Hippocampal formation (tissue), 2 donors: ENCODE measurements around the gene CBX7.
"Not testable (repeated sequence)": the region's sequence is repeated elsewhere in the genome, so short reads cannot be mapped to it uniquely, and the experiment has no call there.

Source experiments
- DNase-seq, 2 donors: peaks; one replicate each; lab custom pipeline; 2025; lab: John Stamatoyannopoulos, UW

The CBX7 gene

GRCh38 chr22:39174498-39175352 is 22.2 kb upstream of the CBX7 start:
- DNase-seq, result no peak

DNA sequence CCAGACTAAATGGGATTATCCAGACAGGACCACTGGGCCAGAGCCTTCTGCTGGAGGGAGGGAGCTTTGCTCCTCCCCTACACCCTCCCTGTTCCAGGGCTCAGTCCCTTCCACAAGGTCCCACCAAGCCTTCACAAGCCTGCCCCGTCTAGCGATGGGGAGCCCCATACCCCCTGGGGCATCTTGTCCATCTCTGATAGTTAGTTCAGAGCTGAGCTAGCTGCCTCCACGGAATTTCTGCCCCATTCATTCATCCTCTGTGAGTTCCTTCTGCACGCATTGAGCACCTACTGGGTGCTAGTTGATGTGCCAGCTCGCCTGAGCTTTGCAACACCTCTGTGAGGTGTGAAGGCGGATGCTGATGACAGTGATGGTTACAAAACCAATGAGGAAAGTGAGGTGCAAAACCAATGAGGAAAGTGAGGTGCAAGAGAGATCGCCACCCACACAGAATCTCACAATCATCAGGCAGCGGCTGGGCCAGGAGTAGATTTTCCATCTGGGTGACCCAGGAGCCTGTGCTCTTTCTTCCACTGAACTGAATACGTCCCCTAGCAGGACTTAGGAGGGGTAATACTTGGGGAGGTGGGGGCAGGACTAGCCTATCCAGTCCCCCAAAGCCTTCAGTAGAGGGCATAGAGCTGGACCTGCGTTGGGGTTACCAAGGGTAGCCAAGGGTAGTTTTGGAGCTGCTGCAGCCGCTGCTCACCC is 21.5 kb upstream of the CBX7 start:
- no peak for DNase-seq

- DNase-seq, result no peak
Measured at GRCh38 chr22:39173050-39173706, 20.7 kb upstream of the CBX7 start.

DNA sequence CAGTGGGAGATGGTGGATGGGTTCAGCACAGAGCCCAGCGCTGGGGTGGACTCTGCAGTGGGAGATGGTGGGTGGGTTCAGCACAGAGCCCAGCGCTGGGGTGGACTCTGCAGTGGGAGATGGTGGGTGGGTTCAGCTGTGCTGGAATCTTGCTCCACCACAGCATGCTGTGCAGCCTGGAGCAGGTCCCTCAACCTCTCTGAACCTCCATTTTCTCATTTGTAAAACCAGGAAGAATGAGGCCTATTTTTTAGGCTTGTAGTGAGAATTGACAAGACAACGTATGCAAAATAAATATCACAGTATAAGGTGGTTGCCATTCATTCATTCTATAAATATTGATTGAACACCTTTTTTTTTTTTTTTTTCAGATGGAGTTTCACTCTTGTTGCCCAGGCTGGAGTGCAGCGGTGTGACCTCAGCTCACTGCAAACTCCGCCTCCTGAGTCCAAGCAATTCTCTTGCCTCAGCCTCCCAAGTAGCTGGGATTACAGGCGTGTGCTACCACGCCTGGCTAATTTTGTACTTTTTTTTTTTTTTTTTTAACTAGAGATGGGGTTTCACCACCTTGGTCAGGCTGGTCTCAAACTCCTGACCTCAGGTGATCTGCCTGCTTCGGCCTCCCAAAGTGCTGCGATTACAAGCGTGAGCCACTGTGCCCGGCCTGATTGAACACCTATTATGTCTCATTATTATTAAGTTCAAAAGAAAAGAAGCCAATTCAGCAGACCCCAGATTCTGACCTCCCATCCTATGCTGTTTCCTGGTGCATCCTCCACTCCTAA is 20.0 kb upstream of the CBX7 start:
- not testable (repeated sequence) for DNase-seq

DNA sequence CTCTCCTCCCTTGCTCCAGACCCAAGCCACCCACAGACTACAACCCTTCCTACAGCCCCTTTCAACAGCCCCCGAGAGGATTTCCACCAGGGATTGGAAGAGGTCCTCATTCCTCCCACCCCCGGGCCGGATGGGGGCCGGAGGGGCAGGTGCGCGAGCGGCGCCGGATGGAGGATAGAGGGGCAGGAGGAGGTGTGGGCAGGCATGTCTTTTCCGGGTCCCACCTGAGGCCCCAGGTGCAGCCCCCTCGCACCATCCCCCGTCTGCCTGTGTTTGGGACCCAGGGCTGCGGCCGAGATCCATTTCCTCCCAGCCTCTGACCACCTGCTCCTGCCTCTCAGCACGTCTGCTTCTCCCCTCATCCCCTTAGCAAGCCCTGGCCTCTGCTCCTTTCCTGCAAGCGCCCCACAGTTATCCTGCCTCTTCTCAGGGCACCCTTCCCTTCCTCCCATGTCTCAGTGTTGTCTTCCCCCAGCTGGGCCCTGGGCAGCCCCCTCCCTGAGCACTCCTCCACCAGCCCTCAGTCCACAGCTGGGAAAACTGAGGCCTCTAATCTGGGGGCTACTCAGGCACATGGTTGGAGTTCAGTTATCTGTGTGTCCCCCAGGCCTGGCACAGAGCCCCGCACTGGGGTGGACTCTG is 19.3 kb upstream of the CBX7 start:
- no peak for DNase-seq

DNA sequence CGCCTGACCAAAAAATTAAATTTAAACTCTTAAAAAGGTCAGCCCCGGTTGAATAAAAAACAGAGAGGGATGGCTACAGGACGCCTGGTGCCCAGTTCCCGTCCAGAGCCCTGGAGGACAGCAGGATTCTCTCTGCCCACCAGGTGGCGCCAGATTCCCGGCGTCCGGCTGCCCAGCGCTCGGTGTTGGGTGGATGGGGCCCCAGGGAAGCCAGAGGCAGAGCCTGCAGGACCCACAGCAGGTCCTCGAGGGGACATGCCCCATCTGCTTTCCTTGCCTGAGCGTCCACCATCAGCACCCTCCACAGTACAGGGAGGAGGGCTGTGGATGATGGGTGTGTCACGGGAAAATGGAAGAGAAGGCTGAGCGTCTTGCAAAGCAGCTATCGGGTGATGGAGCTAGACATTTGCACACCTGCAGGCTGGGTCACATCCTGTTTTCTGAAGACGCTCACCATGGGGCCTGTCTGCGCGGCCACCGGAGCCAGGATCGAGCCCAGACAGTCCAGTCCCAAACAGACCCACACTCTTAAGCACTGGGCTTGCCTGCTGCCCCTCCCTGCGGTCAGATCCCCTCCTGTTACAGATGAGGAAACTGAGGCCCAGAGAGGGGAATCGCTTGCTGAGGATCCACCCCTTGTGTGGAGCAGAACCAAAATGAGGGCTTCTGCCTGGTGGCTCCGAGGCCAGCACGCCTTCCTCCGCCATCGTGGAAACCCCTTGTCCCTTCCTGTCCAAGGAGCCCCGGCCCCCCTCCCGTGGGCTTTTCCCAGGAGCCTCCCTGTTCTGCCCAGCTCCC is 18.5 kb upstream of the CBX7 start:
- peak; percentile 54 to 79 for DNase-seq

DNA sequence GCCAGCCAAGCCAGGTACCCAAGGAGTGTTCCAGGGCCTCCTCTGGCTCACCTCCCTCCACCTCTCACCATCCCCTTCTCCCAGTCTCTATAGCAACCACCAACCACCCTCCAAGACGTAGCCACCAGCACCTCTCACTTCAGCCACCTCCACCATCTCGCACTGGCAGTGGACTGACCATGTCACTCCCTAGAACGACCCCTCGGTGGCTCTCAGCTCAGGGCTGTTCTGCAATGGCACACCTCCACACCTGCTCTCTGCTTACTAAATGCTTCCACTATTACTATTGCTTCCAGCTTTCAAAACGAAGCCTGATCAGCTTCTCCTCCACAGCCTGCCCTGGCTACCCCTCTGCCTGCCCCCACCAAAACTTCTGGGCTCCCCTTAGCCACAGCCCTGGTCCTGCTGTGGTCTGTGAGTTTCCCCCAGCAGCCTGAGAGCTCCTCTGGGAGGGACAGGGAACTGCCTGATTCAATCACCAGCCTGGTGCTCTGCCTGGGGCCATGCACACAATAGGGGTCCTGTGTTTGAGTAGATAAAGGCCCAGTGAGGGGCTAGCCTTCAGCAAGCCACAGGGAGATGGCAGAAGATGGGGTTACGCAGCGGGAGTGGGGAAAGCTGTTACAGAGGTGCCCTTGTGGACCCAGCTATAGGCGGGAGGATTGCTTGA is 17.5 kb upstream of the CBX7 start:
- DNase-seq, result no peak

DNA sequence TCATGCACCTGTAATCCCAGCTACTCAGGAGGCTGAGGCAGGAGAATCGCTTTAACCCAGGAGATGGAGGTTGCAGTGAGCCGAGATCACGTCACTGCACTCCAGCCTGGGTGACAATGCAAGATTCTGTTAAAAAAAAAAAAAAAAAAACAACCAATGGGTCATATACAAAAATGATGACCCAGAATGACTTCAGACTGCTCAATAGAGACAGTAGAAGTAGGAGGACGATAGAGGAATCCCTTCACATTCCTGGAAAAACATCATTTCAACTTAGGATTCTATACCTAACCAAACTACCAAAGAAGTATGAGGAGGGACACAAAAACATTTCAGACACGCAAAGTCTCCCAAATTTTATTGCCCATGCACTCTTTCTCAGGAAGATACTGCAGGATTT is 14.1 kb upstream of the CBX7 start:
- no peak for DNase-seq

DNA sequence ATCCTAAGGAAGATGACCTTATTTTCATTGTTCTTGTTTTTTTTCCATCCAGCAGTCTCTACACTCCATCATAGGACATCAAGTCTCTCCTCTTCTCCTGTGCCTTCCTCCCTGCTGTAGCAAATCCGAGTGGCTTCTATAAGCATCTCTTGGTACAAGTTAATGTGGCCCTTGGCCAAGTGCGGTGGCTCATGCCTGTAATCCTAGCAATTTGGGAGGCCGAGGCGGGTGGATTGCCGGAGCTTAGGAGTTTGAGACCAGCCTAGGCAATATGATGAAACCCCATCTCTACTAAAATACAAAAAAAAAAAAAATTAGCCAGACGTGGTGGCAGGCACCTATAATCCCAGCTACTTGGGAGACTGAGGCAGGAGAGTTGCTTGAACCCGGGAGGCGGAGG is 3.6 kb upstream of the CBX7 start:
- not testable (repeated sequence) for DNase-seq

DNA sequence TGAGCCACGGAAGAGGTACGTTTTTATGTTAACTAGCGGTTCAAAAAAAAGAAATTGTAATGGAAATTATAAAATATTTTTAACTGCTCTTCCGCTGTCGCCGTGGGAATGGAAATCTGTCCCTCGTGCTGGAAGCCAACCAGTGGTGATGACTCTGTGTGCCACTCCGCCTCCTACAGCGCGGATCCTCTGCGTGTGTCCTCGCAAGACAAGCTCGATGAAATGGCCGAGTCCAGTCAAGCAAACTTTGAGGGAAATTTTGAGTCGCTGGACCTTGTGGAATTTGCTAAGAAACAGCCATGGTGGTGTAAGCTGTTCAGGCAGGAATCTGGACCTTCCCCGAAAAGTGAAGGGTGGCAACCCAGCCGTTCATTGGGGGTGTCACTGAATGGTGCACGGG is 2.9 kb upstream of the CBX7 start:
- no peak for DNase-seq

DNA sequence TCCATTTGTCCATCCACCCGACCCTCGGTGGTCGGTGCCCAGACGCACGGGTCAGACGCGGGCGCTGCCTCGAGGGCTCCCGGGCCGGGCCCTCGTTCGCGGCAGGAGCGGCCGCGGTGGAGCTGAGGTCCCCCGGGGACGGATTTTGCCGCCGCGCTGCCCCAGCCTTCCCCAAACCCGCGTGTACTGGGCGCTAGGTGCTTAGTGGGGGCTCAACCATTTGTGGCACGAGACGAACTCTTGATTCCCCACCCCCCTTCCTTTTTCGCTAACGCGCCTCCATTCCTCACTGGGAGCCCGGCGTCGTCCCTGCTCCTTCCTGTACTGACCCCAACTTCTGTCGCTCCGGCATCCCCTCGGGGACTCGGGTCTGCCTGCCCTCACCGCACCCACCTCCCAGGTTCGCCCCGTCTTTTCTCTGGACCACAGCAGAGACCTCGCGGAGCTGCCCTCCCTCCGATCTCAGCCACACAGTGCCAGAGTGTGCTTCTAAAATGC is 789 bp upstream of the CBX7 start:
- no peak for DNase-seq

GRCh38 chr22:39152024-39152510 is 413 bp downstream of the CBX7 start:
- no peak for DNase-seq

DNA sequence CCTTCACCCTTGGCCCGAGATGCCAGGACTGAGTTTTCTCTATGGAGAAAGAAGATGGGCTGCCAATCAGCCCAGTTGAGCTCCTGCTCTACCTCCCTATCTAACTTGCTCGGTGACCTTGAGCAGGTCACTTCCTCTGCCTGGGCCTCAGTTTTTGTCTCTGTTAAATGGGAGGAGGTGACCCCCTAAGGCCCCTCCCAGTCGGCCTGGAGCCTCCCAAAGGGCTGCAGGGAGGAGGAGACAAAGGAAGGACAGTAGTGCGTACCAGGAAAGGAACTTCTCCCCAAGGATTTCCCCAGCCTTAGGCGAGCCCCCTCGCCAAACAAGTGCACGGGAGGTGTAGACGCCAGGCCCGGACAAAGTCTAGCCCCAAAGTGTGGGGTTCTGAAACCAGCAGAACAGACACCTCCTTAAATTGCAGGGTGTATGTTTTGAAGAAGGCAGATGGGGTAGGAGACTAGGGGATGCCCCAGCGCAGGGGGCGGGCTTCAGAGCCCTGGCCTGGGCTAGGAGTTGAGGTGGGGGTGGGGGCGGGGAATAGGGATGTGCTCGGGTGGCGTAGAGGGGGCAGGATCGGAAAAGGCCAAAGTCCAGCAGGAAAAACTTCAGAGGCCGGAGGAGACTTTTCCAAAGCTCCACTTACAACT is 1.0 kb downstream of the CBX7 start:
- no peak for DNase-seq

- no peak for DNase-seq
Measured at GRCh38 chr22:39150848-39151215, 1.6 kb downstream of the CBX7 start.

- no peak for DNase-seq
Measured at GRCh38 chr22:39149915-39150847, 2.3 kb downstream of the CBX7 start.

DNA sequence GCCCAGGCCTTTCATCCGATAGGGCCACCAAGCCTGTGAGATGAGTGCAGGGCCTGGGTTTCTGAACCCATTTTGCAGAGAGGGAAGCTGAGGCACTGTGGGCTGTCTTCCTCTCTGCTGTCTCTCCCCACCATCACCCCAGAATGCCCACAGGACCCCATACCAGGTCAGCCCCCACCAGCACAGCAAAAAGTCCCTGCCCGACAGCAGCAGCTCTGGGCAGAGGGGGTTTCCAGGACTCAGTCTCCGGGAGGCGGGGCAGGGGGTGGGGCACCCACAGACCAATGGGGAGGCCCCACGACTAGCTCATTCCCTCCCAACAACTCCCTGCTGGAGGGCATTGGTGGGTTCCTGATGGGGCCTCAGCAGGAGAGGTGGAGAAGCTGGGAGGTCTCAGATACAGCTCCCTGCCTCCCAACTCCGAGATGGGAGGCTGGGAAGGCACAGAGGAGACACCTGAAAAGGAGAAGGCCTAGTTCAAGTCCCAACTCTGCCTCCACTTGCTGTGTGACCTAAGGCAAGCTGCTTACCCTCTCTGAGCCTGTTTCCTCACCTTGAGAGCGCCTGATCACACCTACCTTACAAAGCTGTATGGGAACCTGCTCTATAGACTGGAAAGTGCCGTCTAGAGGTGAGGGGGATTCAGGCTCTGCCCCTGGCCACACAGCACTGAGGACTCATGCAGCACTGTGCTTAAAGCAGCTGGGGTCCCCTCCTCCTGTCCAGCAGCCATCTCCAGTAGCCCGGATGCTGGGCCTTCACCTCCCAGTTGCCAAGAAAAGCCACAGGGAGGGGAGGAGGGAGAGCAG is 3.5 kb downstream of the CBX7 start:
- DNase-seq, result peak in 1 of 2 donors; percentile 39

DNA sequence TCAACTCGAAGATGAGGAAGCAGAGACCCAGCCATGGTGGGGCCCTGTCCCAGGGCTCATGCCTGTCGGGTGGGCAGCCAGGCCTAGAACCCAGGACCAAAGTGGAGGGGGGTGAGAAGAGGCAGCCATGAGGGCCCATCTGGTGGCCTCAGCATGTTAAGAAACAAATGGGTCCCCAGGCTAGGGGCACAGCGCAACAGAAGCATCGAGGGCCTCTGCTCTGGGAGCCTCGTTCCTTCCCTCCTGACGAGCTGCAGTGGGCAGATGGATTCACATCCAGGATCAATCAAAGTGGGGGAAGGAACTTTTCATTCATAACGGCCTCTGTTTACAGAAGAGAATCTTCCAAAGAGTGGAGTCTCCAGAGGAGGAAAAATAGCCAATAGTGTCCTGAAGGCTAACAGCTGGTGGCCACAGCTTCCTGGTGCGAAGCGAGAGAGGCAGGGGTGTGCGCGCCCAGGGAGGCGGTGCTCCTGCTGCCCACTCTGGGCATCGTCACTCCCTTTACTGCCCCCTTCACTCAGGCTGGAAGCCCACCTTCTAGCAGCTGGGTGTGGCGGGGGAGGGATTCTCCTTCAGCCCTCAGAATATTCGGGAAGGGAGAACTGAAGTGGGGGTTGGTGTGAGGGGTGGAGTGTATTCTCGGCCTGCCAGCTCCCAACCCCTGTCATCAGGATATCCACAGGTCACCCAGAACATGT is 4.3 kb downstream of the CBX7 start:
- DNase-seq, result no peak
